ENCODE data around the gene ANKH.

The ANKH gene

DNA sequence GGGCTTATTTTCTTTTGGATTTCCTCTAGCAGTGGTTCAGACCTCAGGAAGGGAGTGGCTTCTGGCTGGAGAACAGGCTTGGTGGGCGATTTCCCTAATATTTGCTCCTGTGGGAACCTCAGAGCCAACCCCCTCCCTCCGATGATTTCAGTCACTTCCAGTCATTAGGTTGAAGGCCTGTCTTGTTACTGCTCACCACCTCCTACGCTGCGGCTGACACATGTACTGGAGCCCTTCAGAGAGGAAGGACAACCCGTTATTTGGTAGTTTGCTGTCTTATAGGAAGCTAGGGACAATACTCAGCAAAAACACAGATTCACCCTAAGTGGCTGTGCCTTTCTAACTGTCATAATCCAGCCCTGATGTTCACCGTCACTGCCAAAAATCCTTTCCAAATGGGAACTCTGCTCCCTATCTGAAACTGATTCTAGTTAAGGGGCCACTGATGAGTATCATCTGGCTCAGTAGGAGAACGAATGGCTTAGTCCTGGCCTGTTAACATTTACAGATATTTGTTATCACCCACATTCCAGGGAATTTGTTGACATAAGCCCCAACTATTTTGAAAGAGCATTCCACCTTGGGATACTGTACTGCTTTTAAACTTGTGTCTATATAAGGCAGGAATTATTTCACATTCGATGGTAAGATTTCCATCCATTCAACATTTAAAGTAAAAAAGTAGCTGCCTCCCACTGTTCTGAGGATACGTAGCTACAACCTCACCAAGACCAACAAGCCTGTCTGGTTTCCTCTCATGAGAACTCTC, 29.3 kb upstream of the ANKH start:
- TF ChIP-seq GATA3 (IDR thresholded peaks at IDR 0.05; ENCODE audit: low read depth, low read length) (no peak; the same call in 1 of the 2 replicates), GATA2 (IDR thresholded peaks at IDR 0.05; ENCODE audit: low read depth, low read length) (peak; percentile 66)

DNA sequence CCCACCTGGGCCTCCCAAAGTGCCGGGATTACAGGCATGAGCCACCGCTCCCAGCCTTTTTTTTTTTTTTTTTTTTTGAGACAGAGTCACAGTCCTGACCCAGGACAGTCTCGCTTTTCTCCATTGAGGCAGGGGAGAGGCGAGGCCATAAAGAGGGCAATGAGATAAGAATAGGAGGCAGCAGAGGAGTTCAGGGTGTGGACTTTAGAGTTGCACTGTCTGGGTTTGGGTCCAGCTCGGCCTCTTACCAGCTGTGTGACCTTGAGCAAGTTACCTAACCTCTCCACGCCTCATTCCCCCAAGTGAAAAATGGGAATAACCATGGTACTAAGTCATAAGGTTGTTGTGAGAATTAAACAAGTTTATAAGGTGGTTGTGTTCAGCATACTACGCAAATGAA, 24.6 kb upstream of the ANKH start:
- no peak for TF ChIP-seq GATA3 (IDR thresholded peaks at IDR 0.05; ENCODE audit: low read depth, low read length)
- TF ChIP-seq GATA2 (IDR thresholded peaks at IDR 0.05; ENCODE audit: low read depth, low read length): no peak

DNA sequence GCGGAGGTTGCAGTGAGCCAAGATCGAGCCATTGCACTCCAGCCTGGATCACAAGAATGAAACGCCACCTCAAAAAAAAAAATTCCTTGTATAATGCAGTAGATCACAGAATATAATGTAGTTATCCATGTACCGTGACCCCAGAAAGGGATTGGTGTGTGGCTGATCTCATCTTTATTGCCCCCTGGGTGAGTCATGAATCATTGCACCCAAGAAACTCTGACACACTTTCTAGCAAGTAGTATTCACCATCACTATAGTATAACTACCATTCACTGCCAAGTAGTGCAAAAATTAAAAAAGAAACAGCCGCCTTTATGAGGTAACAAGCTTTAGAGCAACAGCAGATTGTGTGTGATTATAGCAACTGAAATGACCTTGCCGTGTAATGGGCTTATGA, 23.7 kb upstream of the ANKH start:
- TF ChIP-seq GATA3 (IDR thresholded peaks at IDR 0.05; ENCODE audit: low read depth, low read length): no peak
- TF ChIP-seq GATA2 (IDR thresholded peaks at IDR 0.05; ENCODE audit: low read depth, low read length): no peak

DNA sequence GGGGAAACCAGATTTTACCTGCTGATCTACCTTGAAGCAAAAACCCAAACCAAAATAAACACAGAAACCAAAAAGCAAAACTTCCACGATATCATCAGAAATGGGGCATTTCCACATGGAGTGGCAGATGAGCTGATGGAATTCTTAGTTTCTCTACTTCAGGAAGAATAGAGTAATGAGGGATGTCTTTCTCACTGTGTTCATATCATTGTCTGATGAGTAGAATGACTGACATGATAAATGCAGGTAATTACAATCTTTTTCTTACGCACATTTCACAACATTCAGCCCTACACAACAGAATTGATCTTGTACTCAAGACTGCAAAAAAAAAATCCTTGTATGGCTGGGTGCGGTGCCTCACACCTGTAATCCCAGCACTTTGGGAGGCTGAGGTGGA, 23.2 kb upstream of the ANKH start:
- no peak for TF ChIP-seq GATA2 (IDR thresholded peaks at IDR 0.05; ENCODE audit: low read depth, low read length)
- no peak for TF ChIP-seq GATA3 (IDR thresholded peaks at IDR 0.05; ENCODE audit: low read depth, low read length)

DNA sequence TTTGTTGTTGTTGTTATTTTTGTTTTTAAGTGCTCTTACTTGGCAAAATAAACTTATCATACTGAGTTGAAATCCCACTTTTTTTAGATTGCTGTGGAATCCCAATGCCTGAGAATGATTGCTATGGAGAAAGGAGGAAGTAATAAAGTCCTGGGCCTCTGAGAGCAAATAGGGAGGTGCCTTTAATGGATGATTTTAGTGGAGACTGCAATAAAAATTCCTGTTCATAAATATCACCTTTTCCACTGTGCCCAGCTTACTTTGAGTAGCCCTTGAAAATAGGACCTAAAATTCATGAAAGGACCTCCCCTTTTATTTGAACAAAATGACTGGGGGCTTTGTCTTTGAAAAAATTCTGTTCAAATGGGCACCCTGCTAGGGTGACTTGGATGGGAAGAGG, 21.8 kb upstream of the ANKH start:
- no peak for TF ChIP-seq GATA3 (IDR thresholded peaks at IDR 0.05; ENCODE audit: low read depth, low read length)
- TF ChIP-seq GATA2 (IDR thresholded peaks at IDR 0.05; ENCODE audit: low read depth, low read length): no peak

DNA sequence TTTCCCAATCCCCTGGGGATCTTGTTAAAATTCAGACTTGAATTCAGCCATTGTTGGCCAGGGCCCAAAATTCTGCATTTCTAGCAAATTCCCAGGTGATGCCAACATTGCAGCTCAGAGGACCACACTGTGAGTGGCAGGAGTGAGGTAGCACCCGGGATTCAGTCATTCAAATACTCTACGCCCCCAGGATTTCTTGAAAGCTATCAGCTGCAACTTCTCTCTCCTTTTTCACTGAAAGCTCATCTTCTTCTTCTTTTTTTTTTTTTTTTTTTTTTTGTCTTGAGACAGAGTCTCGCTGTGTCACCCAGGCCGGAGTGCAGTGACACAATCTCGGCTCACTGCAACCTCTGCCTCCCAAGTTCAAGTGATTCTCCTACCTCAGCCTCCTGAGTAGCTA, 19.3 kb upstream of the ANKH start:
- TF ChIP-seq GATA3 (IDR thresholded peaks at IDR 0.05; ENCODE audit: low read depth, low read length) (no peak), GATA2 (IDR thresholded peaks at IDR 0.05; ENCODE audit: low read depth, low read length) (no peak)

DNA sequence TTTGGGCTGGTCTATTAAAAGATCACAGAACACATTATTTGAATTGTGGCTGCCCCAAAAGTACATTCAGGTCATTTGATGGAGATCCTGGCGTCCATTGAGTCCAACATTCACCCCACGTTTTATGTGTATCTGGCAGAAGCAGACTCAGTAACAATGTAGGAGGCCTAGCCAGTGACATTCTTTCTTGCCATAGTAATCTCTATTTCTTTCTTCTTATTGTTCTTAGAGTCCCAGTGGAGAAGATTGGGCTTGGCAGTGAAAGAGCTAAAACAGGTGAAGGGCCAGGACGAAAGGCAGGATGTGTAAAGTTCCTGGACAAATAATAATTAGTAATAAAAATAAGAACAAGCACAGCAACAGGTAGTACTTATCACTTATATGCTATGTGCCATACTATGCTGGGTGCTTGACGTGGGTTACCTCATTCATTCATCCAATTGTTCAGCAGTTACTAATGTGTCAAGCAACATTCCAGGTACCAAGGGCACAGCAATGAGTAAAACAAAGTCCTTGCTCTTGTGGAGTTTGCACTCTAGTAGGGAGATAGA, 12.6 kb upstream of the ANKH start:
- TF ChIP-seq GATA2 (IDR thresholded peaks at IDR 0.05; ENCODE audit: low read depth, low read length): no peak
- no peak for TF ChIP-seq GATA3 (IDR thresholded peaks at IDR 0.05; ENCODE audit: low read depth, low read length)

DNA sequence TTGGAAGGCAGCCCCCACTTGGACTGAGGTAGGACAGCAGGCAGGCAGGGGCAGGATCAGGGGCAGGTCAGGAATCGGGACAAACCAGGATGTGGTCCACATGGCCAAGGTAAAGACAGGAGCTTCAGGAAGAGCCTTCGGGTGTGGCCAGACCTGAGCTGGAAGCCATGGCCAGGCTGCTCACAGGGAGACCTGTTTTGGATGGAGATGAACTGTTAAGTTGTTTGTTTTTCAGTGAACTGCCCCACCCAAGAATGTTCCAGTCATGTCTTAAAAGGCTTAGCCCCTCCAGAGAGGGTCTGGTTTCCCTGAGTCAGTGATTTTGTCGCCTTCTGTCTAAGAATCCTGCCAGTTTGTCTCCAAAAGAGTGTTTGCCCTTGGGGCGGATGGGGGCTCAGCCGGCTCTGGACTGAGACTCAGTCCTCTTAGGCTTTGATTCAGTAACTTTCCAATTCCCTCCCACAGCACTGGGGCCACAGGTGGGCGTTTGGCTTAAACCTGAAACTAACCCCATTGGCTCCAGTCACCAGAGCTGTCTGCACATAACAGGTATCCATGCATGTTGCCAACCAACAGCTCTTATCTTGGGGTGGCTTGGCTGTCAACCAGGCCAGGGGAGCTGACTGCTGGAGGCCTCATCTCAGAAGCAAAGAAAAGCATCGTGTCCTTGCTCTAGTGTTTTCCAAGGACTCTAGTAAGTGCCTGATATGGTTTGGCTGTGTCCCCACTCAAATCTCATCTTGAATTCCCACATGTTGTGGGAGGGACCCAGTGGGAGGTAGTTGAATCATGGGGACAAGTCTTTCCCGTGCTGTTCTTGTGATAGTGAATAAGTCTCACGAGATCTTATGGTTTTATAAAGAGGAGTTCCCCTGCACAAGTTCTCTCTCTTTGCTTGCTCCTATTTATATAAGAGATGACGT, 11.3 kb upstream of the ANKH start:
- TF ChIP-seq GATA2 (IDR thresholded peaks at IDR 0.05; ENCODE audit: low read depth, low read length): no peak
- no peak for TF ChIP-seq GATA3 (IDR thresholded peaks at IDR 0.05; ENCODE audit: low read depth, low read length)

DNA sequence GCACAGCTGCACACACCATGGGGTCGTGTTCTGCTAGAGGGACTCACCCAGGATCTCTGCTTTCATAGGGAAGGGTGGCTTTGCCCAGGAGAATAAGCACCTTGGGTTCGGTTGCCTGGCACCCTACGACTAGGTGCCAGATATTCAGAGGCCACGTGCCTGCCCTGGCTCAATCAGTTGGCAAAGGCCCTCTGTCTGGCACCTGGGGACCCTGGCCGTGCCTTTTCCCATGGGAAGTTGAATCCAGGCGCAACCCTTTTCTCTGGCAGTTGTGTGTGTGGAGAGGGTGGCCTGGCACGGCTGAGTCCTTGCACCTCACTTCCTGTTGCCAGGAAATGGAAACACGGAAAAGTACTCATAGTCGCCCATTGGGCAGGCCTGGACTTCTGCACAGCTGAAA, 10.2 kb upstream of the ANKH start:
- TF ChIP-seq GATA2 (IDR thresholded peaks at IDR 0.05; ENCODE audit: low read depth, low read length) (no peak), GATA3 (IDR thresholded peaks at IDR 0.05; ENCODE audit: low read depth, low read length) (no peak)

DNA sequence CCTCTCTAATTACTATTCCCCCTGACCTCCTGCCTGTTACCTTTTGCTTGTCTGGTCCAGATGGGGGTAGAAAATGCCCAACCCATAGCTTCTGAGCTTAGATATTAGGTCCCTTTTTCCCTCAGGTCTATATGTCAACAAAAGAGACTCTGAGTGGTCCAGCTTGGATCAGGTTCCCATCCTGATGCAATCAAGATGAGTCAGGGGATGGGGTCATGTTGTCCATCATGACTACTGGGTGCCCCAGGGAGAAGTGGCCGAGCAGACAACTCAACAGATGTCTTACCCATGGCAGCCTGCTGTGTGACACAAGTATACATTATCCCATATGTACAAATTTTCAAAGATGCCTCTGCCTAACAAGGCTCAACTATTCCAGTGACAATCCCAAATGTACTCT, 9.1 kb upstream of the ANKH start:
- no peak for TF ChIP-seq GATA2 (IDR thresholded peaks at IDR 0.05; ENCODE audit: low read depth, low read length)
- TF ChIP-seq GATA3 (IDR thresholded peaks at IDR 0.05; ENCODE audit: low read depth, low read length): no peak

DNA sequence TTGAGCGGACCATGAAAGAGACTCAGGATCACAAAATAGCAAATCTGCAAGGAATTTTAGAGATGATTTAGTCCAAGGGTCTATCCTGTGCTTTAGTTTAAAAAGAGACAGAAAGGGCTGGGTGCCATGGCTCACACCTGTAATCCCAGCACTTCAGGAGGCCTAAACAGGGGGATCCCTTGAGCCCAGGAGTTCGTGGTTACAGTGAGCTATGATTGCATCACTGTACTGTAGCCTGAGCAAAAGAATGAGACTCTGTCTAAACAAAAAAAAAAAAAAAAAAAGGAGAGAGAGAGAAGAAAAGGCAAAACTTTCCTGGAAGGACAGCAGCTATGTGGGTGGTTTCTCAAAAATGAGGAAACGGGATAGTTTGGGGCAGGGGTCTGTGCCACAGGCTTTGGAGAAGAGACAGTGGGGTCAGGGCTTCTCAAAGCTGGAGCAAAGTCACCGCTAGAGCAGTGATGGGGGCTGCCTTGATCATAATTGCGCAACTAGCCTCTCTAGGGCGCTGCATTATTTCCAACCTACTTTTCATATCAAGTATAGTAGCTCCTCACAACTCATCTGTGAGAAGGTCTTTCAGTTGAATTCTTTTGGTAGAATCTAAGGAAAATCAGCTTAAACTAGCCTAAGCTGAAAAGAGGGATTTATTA, 8.5 kb upstream of the ANKH start:
- TF ChIP-seq GATA3 (IDR thresholded peaks at IDR 0.05; ENCODE audit: low read depth, low read length) (no peak), GATA2 (IDR thresholded peaks at IDR 0.05; ENCODE audit: low read depth, low read length) (no peak)

DNA sequence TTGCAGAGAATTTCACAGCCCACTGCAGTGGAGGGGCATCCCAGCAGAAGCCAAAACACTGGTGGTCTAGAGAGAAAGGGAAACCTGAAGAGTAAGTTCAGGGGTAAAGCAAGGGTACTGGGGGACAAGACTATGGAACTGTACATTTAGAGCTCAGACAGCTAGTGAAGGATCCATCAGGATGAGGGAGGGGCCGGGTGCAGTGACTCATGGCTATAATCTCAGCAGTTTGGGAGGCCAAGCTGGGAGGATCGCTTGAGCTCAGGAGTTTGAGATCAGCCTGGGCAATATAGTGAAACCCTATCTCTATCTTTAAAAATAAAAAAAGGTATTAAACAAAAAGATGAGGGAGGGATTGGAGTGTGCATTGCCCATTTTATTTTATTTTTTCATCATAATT, 7.8 kb upstream of the ANKH start:
- TF ChIP-seq GATA3 (IDR thresholded peaks at IDR 0.05; ENCODE audit: low read depth, low read length) (no peak), GATA2 (IDR thresholded peaks at IDR 0.05; ENCODE audit: low read depth, low read length) (no peak)

DNA sequence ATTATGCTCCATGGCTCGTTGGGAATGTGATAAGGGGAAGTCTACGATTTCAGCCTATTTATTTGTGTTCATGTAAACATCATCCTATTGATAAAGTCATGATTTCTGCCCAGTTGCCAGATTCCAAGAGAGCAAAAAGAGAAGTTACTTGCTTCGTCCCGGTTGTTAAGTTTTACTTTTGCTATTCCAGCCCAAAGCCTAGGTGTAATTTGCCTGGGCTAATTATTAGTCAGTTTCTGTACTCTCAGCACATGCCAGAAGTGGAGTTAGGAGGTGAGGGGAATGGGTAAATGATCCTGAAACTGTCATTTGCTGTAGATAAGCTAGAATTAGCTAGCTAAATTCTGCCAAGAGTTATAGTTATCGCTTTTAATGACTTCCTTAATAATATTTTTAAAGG, 4.5 kb upstream of the ANKH start:
- TF ChIP-seq GATA3 (IDR thresholded peaks at IDR 0.05; ENCODE audit: low read depth, low read length) (no peak), GATA2 (IDR thresholded peaks at IDR 0.05; ENCODE audit: low read depth, low read length) (no peak)

DNA sequence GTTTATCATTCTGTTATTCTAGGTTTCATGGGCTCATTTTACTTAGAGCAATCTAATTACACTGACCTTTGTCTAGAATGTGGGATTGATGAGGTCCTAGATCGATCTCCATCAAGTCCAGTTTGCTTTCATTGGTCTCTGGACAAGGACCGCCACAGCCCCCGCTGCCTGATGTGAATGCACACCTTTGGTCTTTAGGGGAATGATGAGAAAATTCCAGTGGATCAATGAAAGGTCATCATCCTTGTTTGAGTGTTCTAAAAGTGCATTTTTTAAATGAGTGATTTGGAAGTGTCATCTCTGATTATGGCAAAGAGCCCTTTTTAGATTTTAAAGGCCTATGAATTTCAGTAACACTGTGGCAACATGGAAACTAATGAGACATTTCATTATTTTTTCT, 2.2 kb upstream of the ANKH start:
- TF ChIP-seq GATA2 (IDR thresholded peaks at IDR 0.05; ENCODE audit: low read depth, low read length) (no peak), GATA3 (IDR thresholded peaks at IDR 0.05; ENCODE audit: low read depth, low read length) (no peak)
